Measurements from ENCODE around the gene NTN4. TPM values are rescaled to one million over a fixed set of nuclear protein-coding genes. Genes with fewer than 3 reads are reported as not detected.

The NTN4 gene
- total and polyA plus RNA-seq, 10 of the 15 experiments (the other 5 are each of a cell fraction or from before 2014, with no cell fraction given): 0.15 TPM; not detected in 9

GRCh38 chr12:95614390-95614982 lies 176.1 kb downstream of the NTN4 start (continued):
- no peak for TF ChIP-seq ZBTB11 (CRISPR knock-in tag; IDR thresholded peaks at IDR 0.05)
- TF ChIP-seq POU2F2 (IDR thresholded peaks at IDR 0.05; ENCODE audit: borderline replicate concordance, low read depth, low read length): no peak
- TF ChIP-seq USF1 (IDR thresholded peaks at IDR 0.05; ENCODE audit: borderline replicate concordance, extremely low read length, insufficient read depth, low read depth, low read length): no peak
- no peak for TF ChIP-seq NR2F1 (conservative IDR thresholded peaks at IDR 0.05)
- no peak for TF ChIP-seq JUND (IDR thresholded peaks at IDR 0.05; ENCODE audit: low read depth, low read length)
- no peak for TF ChIP-seq PML (IDR thresholded peaks at IDR 0.05; ENCODE audit: low read length)
- no peak for TF ChIP-seq RBBP5 (conservative IDR thresholded peaks at IDR 0.05)

- ChIA-PET POLR2A (no interaction called here), RAD21 (ENCODE audit: unreplicated experiment) (no interaction called here), SMC1A (ENCODE audit: uncharacterized antibody, unreplicated experiment) (no interaction called here), CTCF (no interaction called here)
- Histone ChIP-seq H3K27me3 (replicated peaks in 1 of 2; ENCODE audit: control insufficient read depth in 2 of 2, insufficient read depth in 2 of 2, low read length in 1 of 2) (peaks cover 0 to 4% of the 10 kb centered on the region in 2 experiments; a peak in 2 of 4 replicates), H3K4me1 (ENCODE audit: control insufficient read depth, insufficient read depth, low read length) (no peaks in the 10 kb centered on the region), H3K4me2 (ENCODE audit: control insufficient read depth, insufficient read depth) (no peak overlapping the region), H2AFZ (ENCODE audit: control insufficient read depth, low read depth, low read length) (no peak overlapping the region), H4K20me1 (ENCODE audit: control insufficient read depth, insufficient read depth) (no peaks in the 10 kb centered on the region), H3K9ac (ENCODE audit: control insufficient read depth, insufficient read depth, low read length) (no peak overlapping the region), H3K9me3 (replicated peaks; ENCODE audit: control insufficient read depth, insufficient read depth, low read length) (no peaks in the 10 kb centered on the region), H3K27ac (ENCODE audit: control insufficient read depth, insufficient read depth) (no peak overlapping the region), H3K36me3 (ENCODE audit: control insufficient read depth in 2 of 2, insufficient read depth in 2 of 2, low read length in 1 of 2) (no peaks in the 10 kb centered on the region), H3K4me3 (no peak overlapping the region), H3K79me2 (ENCODE audit: control insufficient read depth, insufficient read depth, low read length) (no peaks in the 10 kb centered on the region)
- WGBS (ENCODE audit: insufficient coverage, insufficient replicate concordance, low lambda C conversion rate, missing lambda C conversion rate): 41% methylated on average over 7 of the region's 7 CpGs
- no peak for FAIRE-seq
- ATAC-seq: no peak
- in situ Hi-C loops (cut with MboI): no loop called here
- BruUV-seq (replicated peaks): no TSS peak
- DNase-seq (ENCODE audit: low read depth, low spot score): no peak
- intact Hi-C loops (cut with micrococcal nuclease; ENCODE audit: unreplicated experiment): no loop called here
- TF ChIP-seq RB1 (IDR thresholded peaks at IDR 0.05; ENCODE audit: borderline replicate concordance) (no peak), RELA (IDR thresholded peaks at IDR 0.05; ENCODE audit: borderline replicate concordance, partially characterized antibody) (no peak), HCFC1 (IDR thresholded peaks at IDR 0.05; ENCODE audit: low read length) (no peak), MXI1 (IDR thresholded peaks at IDR 0.05; ENCODE audit: low read depth, low read length) (no peak), NFYA (IDR thresholded peaks at IDR 0.05; ENCODE audit: borderline replicate concordance, low read depth, low read length) (no peak), NBN (IDR thresholded peaks at IDR 0.05) (no peak), HSF1 (IDR thresholded peaks at IDR 0.05; ENCODE audit: low read depth, low read length) (no peak), ZNF274 (IDR thresholded peaks at IDR 0.05; ENCODE audit: insufficient read depth, insufficient read length) (no peak), SUPT20H (IDR thresholded peaks at IDR 0.05; ENCODE audit: borderline replicate concordance, control insufficient read depth, low read depth, low read length) (no peak), WRNIP1 (IDR thresholded peaks at IDR 0.05; ENCODE audit: borderline replicate concordance, low read depth, low read length) (no peak), BRCA1 (IDR thresholded peaks at IDR 0.05; ENCODE audit: low read depth, low read length) (no peak), KDM1A (IDR thresholded peaks at IDR 0.05; ENCODE audit: borderline replicate concordance) (no peak), NFXL1 (IDR thresholded peaks at IDR 0.05; ENCODE audit: borderline replicate concordance) (no peak)
These were observed 177.5 kb downstream of the NTN4 start for GRCh38 chr12:95613021-95613420.
